Neural cell (in vitro differentiated cells): ENCODE results near the gene AGRN. TPM values are rescaled to one million over a fixed set of nuclear protein-coding genes. Genes with fewer than 3 reads are reported as not detected.
"Not testable (repeated sequence)": the region's sequence is repeated elsewhere in the genome, so short reads cannot be mapped to it uniquely, and the experiment has no call there.

ENCODE experiments used
- H2AFZ ChIP-seq: fragments of 200-600, 300-800 bp; sonication (generic), shearing (Covaris generic); 2 replicates; pipeline ENCODE4 v1.6.0; 2014; ENCODE audit warnings: low read depth, mild to moderate bottlenecking, antibody characterized with exemption, low read length, moderate library complexity
- H3F3A ChIP-seq: fragments of 200-600 bp; shearing (Covaris generic); 2 replicates; pipeline ENCODE4 v1.6.1; 2016; ENCODE audit warnings: mild to moderate bottlenecking, moderate library complexity, mixed read lengths, antibody characterized with exemption, low read length; ENCODE audit not compliant: insufficient read depth, poor library complexity, severe bottlenecking
- H3K27ac ChIP-seq: fragments of 200-600, 300-800 bp; sonication (generic), shearing (Covaris generic); 2 replicates; pipeline ENCODE4 v1.5.1; 2014; ENCODE audit warnings: mild to moderate bottlenecking, low read length, moderate library complexity
- H3K27me3 ChIP-seq: fragments of 300-800, 200-600 bp; sonication (generic), shearing (Covaris generic); 2 replicates; pipeline ENCODE4 v1.6.0; 2014; ENCODE audit warnings: mild to moderate bottlenecking, low read depth, low read length, moderate library complexity; ENCODE audit not compliant: insufficient read depth
- H3K36me3 ChIP-seq: fragments of 300-800, 200-600 bp; sonication (generic), shearing (Covaris generic); 2 replicates; pipeline ENCODE4 v1.5.1; 2014; ENCODE audit warnings: mild to moderate bottlenecking, antibody characterized with exemption, low read length, moderate library complexity; ENCODE audit not compliant: insufficient read depth
- H3K4me2 ChIP-seq: fragments of 300-800, 200-600 bp; sonication (generic), shearing (Covaris generic); 2 replicates; pipeline ENCODE4 v1.6.0; 2014; ENCODE audit warnings: mild to moderate bottlenecking, low read length
- H3K4me3 ChIP-seq: fragments of 300-800, 200-600 bp; sonication (generic), shearing (Covaris generic); 2 replicates; pipeline ENCODE4 v1.5.1; 2014; ENCODE audit warnings: mild to moderate bottlenecking, low read length, moderate library complexity
- H3K79me2 ChIP-seq: fragments of 200-600 bp; shearing (Covaris generic); replicated peaks from 2 replicates; pipeline ENCODE4 v1.6.0; 2014; ENCODE audit warnings: mild to moderate bottlenecking, low read length, moderate library complexity; ENCODE audit not compliant: insufficient read depth
- H3K9ac ChIP-seq: fragments of 300-800, 200-600 bp; sonication (generic), shearing (Covaris generic); 2 replicates; pipeline ENCODE4 v1.6.1; 2016; ENCODE audit warnings: mild to moderate bottlenecking, low read length, mixed read lengths
- H3K9me2 ChIP-seq: fragments of 200-600 bp; shearing (Covaris generic); 2 replicates; pipeline ENCODE4 v1.6.1; 2016; ENCODE audit warnings: mild to moderate bottlenecking, low read length, mixed read lengths; ENCODE audit not compliant: insufficient read depth
- H3K9me3 ChIP-seq: fragments of 200-600, 300-800 bp; sonication (generic), shearing (Covaris generic); 2 replicates; pipeline ENCODE4 v1.6.1; 2016; ENCODE audit warnings: mild to moderate bottlenecking, mixed run types, low read length, moderate library complexity, mixed read lengths
- H4K20me1 ChIP-seq: fragments of 200-600 bp; shearing (Covaris generic); 2 replicates; pipeline ENCODE4 v1.6.1; 2016; ENCODE audit warnings: mild to moderate bottlenecking, mixed run types; ENCODE audit not compliant: insufficient read depth
- EP300 ChIP-seq: fragments of 450-650 bp; conservative IDR thresholded peaks from 2 replicates; pipeline ENCODE4 v1.6.1; 2014; ENCODE audit warnings: antibody characterized with exemption, mild to moderate bottlenecking, moderate library complexity; ENCODE audit not compliant: poor library complexity, severe bottlenecking
- EZH2 ChIP-seq: fragments of 200-600, 300-800 bp; shearing (Covaris generic), sonication (generic); IDR thresholded peaks from 2 replicates; pipeline ENCODE4 v1.6.1; 2014; ENCODE audit warnings: antibody characterized with exemption, low read length, borderline replicate concordance, mild to moderate bottlenecking; ENCODE audit not compliant: insufficient read depth, poor library complexity, severe bottlenecking
- MXI1 ChIP-seq: fragments of 450-650 bp; conservative IDR thresholded peaks from 2 replicates; pipeline ENCODE4 v1.6.1; 2014; ENCODE audit warnings: antibody characterized with exemption, mild to moderate bottlenecking; ENCODE audit not compliant: poor library complexity, severe bottlenecking
- POLR2AphosphoS5 ChIP-seq: IDR thresholded peaks from 2 replicates; pipeline ENCODE4 v1.6.1; 2012
- RAD21 ChIP-seq: fragments of 450-650 bp; conservative IDR thresholded peaks from 2 replicates; pipeline ENCODE4 v1.6.1; 2014; ENCODE audit warnings: antibody characterized with exemption, mild to moderate bottlenecking, moderate library complexity
- SMC3 ChIP-seq: fragments of 450-650 bp; conservative IDR thresholded peaks from 2 replicates; pipeline ENCODE4 v1.6.1; 2014; ENCODE audit warnings: antibody characterized with exemption, mild to moderate bottlenecking, moderate library complexity; ENCODE audit not compliant: poor library complexity
- TAF1 ChIP-seq: IDR thresholded peaks from 2 replicates; pipeline ENCODE4 v1.6.1; 2012; ENCODE audit warnings: low read depth
- polyA plus RNA-seq: library from polyadenylated mRNA; depleted of rRNA; stranded (reverse); fragments of >200 nt; gene quantifications from 2 replicates; pipeline ENCODE4 v1.2.3, GENCODE V29; 2014
- TF ChIP-seq, protein P1 (sequence below): IDR thresholded peaks from 2 replicates; pipeline ENCODE4 v1.6.1; 2012; ENCODE audit warnings: borderline replicate concordance
- TF ChIP-seq, protein P2 (sequence below): fragments of 450-650 bp; IDR thresholded peaks from 2 replicates; pipeline ENCODE4 v1.5.1; 2014; ENCODE audit warnings: antibody characterized with exemption, mild to moderate bottlenecking, moderate library complexity; ENCODE audit not compliant: poor library complexity, severe bottlenecking

The AGRN gene
- polyA plus RNA-seq, 1 donor from 2014 or later = 104 TPM

DNA sequence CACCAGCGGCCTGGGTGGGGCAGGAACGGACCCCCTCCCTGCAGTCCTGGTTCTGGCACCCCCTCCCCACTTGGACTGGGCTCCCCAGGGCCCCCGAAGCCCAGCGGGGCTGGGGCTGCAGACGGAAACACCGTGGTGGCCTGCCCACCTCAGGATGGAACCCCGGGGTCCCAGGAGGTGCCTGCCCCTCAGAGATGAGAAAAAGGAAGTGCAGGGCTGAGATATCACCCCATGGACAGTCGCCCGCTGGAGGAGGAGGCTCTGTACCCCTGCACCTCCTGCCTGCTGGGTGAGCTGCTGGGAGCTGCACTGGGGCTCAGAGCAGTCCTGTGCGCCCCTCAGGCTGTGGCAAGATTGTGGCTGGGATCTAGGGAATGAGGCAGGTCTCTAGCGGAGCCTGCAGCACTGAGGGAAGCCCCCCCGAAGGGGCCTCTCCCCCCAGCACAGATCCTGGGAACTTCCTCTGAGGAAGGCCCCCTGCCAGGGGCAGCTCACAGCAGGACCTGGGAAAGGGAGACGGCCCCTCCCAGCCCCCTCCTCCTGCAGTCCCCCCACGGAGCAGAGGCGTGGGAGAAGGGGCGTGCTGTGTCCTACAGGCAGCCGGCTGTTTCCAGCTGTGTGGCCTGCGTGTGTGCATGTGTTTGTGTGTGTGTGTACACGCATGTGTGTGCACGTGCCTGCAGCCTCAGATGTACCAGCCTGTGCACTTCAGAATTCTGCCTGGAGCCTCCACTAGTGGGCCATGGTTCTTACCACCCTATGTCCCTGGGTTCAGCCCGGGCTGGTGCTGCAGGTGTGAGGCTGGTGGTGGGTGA lies 6.9 kb downstream of the AGRN start:
- Histone ChIP-seq H3K9me2 (no peaks in the 10 kb centered on the region), H3K9ac (peak overlapping the region; percentile 23), H3K9me3 (no peaks in the 10 kb centered on the region), H3K27ac (no peak overlapping the region), H4K20me1 (no peaks in the 10 kb centered on the region), H3K4me3 (no peak overlapping the region), H3K27me3 (no peaks in the 10 kb centered on the region), H3K79me2 (no peaks in the 10 kb centered on the region), H2AFZ (no peak overlapping the region), H3F3A (no peaks in the 10 kb centered on the region), H3K36me3 (no peaks in the 10 kb centered on the region), H3K4me2 (no peak overlapping the region)
- no peak for TF ChIP-seq EZH2
- no peak for TF ChIP-seq TAF1
- TF ChIP-seq, protein P1, sequence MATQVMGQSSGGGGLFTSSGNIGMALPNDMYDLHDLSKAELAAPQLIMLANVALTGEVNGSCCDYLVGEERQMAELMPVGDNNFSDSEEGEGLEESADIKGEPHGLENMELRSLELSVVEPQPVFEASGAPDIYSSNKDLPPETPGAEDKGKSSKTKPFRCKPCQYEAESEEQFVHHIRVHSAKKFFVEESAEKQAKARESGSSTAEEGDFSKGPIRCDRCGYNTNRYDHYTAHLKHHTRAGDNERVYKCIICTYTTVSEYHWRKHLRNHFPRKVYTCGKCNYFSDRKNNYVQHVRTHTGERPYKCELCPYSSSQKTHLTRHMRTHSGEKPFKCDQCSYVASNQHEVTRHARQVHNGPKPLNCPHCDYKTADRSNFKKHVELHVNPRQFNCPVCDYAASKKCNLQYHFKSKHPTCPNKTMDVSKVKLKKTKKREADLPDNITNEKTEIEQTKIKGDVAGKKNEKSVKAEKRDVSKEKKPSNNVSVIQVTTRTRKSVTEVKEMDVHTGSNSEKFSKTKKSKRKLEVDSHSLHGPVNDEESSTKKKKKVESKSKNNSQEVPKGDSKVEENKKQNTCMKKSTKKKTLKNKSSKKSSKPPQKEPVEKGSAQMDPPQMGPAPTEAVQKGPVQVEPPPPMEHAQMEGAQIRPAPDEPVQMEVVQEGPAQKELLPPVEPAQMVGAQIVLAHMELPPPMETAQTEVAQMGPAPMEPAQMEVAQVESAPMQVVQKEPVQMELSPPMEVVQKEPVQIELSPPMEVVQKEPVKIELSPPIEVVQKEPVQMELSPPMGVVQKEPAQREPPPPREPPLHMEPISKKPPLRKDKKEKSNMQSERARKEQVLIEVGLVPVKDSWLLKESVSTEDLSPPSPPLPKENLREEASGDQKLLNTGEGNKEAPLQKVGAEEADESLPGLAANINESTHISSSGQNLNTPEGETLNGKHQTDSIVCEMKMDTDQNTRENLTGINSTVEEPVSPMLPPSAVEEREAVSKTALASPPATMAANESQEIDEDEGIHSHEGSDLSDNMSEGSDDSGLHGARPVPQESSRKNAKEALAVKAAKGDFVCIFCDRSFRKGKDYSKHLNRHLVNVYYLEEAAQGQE = no peak
- TF ChIP-seq, protein P2, sequence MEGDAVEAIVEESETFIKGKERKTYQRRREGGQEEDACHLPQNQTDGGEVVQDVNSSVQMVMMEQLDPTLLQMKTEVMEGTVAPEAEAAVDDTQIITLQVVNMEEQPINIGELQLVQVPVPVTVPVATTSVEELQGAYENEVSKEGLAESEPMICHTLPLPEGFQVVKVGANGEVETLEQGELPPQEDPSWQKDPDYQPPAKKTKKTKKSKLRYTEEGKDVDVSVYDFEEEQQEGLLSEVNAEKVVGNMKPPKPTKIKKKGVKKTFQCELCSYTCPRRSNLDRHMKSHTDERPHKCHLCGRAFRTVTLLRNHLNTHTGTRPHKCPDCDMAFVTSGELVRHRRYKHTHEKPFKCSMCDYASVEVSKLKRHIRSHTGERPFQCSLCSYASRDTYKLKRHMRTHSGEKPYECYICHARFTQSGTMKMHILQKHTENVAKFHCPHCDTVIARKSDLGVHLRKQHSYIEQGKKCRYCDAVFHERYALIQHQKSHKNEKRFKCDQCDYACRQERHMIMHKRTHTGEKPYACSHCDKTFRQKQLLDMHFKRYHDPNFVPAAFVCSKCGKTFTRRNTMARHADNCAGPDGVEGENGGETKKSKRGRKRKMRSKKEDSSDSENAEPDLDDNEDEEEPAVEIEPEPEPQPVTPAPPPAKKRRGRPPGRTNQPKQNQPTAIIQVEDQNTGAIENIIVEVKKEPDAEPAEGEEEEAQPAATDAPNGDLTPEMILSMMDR = no peak

DNA sequence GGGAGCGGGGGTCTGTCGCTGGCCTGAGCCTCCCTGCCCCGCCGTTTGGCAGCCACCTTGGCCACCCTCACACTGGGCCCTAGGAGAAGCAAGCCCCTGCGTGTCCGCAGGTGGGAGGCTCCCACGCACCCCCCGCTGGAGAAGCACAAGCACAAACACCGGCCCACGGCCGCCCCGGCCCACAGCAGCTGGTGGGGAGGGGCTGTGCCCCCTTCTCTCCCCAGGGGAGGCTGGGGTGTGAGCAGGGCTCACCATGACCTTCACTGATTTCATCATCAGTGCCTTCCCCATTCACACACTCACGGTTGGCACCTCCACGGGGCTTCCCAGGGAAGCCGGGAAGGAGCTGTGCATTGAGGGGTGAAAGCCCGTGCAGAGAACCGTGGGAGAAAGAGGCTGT lies 7.9 kb downstream of the AGRN start:
- no peaks in the 10 kb centered on the region for H3F3A ChIP-seq
- no peak overlapping the region for H3K9ac ChIP-seq
- no peaks in the 10 kb centered on the region for H3K27me3 ChIP-seq
- no peak overlapping the region for H3K4me3 ChIP-seq
- H2AFZ ChIP-seq = no peak overlapping the region
- H3K9me2 ChIP-seq = no peaks in the 10 kb centered on the region
- H3K27ac ChIP-seq = no peak overlapping the region
- no peaks in the 10 kb centered on the region for H3K79me2 ChIP-seq
- no peaks in the 10 kb centered on the region for H3K9me3 ChIP-seq
- no peak overlapping the region for H3K4me2 ChIP-seq
- no peaks in the 10 kb centered on the region for H3K36me3 ChIP-seq
- TF ChIP-seq POLR2AphosphoS5 = no peak
- TF ChIP-seq SMC3 = no peak
- no peak for TF ChIP-seq EP300
- TF ChIP-seq, protein P1 = no peak
- no peak for TF ChIP-seq RAD21
- TF ChIP-seq, protein P2 = no peak
- no peak for TF ChIP-seq MXI1
- TF ChIP-seq EZH2 = no peak
- TF ChIP-seq TAF1 = no peak
- H4K20me1 ChIP-seq = no peaks in the 10 kb centered on the region

DNA sequence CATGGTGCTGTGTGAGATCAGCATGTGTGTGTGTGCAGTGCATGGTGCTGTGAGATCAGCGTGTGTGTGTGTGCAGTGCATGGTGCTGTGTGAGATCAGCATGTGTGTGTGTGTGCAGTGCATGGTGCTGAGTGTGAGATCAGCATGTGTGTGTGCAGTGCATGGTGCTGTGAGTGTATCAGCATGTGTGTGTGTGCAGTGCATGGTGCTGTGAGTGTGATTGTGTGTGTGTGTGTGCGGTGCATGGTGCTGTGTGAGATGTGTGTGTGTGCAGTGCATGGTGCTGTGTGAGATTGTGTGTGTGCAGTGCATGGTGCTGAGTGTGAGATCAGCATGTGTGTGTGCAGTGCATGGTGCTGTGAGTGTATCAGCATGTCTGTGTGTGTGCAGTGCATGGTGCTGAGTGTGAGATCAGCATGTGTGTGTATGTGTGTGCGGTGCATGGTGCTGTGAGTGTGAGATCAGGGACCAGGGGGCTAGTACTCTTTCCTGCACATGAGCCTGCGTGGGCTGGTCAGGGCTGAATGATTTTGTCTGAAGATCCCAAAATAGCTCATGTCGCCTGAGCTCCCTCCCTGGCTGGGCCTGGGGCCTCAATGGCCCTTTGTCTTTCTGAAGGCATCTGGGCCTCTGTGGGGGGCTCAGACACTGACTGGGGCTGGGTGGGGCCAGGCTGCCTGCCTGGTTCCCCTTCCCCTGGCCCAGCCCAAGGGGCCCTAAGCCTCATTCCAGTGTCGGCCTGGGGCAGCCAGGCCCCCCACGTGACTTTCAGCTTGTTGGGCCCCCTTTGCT lies 11.1 kb downstream of the AGRN start:
- not testable (repeated sequence) for H3K27ac ChIP-seq, H3K36me3 ChIP-seq, H3K4me2 ChIP-seq, H2AFZ ChIP-seq, H3K27me3 ChIP-seq, H3K4me3 ChIP-seq, H3F3A ChIP-seq, H4K20me1 ChIP-seq, H3K9ac ChIP-seq, H3K79me2 ChIP-seq, H3K9me3 ChIP-seq, H3K9me2 ChIP-seq
